Measurements from ENCODE around the gene CPT1C.

GRCh38 chr19:49730166-49730565 is 39.2 kb downstream of the CPT1C start:
- TF ChIP-seq EZH2 (IDR thresholded peaks at IDR 0.05; ENCODE audit: insufficient read depth, low read length) (no peak), CTCF (IDR thresholded peaks at IDR 0.05; ENCODE audit: insufficient read depth, low read depth, low read length) (no peak)

Data from astrocyte (in vitro differentiated cells and primary cell).